Keratinocyte (primary cell): ENCODE measurements around the gene UBE2D1.

Source experiments
- CTCF ChIP-seq, 3 experiments: IDR thresholded peaks in 1 of 3; conservative IDR thresholded peaks in 1 of 3; optimal IDR thresholded peaks in 1 of 3; 2 replicates in 2 of 3; 3 replicates in 1 of 3; pipeline versions ENCODE3 to v1.5.1; 2011; ENCODE audit warnings: low read length in 3 of 3, mild to moderate bottlenecking in 3 of 3, moderate library complexity in 2 of 3, control low read depth in 1 of 3, inconsistent platforms in 1 of 3; ENCODE audit not compliant: insufficient read depth in 2 of 3; ENCODE audit errors: extremely low read depth in 1 of 3
- EZH2 ChIP-seq: IDR thresholded peaks from one replicate; pipeline ENCODE4 v1.6.1; 2012; ENCODE audit warnings: inconsistent platforms, mild to moderate bottlenecking, low read length, moderate library complexity

DNA sequence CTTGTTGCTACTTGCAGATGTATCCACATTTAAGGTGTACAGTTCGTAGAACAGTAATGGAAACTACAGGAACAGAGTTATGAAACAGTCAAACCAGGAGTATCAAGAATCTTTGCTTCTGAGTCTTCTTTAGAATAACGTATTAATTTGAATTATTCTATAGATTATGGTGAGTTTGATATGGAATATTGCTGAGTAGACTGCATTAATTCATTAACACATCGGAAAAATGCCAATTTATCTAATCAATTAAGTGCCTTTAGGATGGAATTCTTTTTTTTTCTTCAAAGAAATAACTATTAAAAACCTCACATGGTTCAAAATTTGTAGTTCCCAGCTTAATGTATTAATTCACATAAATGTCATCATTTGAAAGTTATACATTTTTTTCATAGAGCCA lies 54.2 kb downstream of the UBE2D1 start:
- TF ChIP-seq CTCF (optimal IDR thresholded peaks at IDR 0.05 in 1 of 3, IDR thresholded peaks at IDR 0.05 in 1 of 3, conservative IDR thresholded peaks at IDR 0.05 in 1 of 3; ENCODE audit: extremely low read depth in 1 of 3, insufficient read depth in 2 of 3, low read length in 3 of 3) = no peak
- TF ChIP-seq EZH2 = no peak
